DOHH2 (cell line): ENCODE data around the gene PDC.

Experiments used
- H3F3A ChIP-seq: fragments of 200-600 bp; sonication (generic), shearing (Covaris generic); 2 replicates; pipeline ENCODE4 v1.6.0; 2016; ENCODE audit warnings: antibody characterized with exemption, mild to moderate bottlenecking; ENCODE audit not compliant: control insufficient read depth, insufficient read depth
- H3K27ac ChIP-seq: fragments of 200-600 bp; sonication (generic); 2 replicates; pipeline ENCODE4 v1.5.1; 2014; ENCODE audit warnings: low read depth, mild to moderate bottlenecking, low read length, moderate library complexity
- H3K27me3 ChIP-seq: fragments of 200-600 bp; sonication (generic); 2 replicates; pipeline ENCODE4 v1.6.1; 2014; ENCODE audit warnings: mild to moderate bottlenecking, low read length, mixed read lengths; ENCODE audit not compliant: control insufficient read depth
- H3K36me3 ChIP-seq: fragments of 200-600 bp; sonication (generic); 2 replicates; pipeline ENCODE4 v1.6.1; 2014; ENCODE audit warnings: mild to moderate bottlenecking, low read length, moderate library complexity, mixed read lengths; ENCODE audit not compliant: control insufficient read depth
- H3K4me1 ChIP-seq: fragments of 200-600 bp; sonication (generic); 2 replicates; pipeline ENCODE4 v1.6.1; 2014; ENCODE audit warnings: mild to moderate bottlenecking, low read length, mixed read lengths; ENCODE audit not compliant: control insufficient read depth
- H3K4me2 ChIP-seq: fragments of 200-600 bp; sonication (generic); 2 replicates; pipeline ENCODE4 v1.6.0; 2014; ENCODE audit warnings: mild to moderate bottlenecking, low read length, moderate library complexity
- H3K4me3 ChIP-seq: fragments of 200-600 bp; sonication (generic); 2 replicates; pipeline ENCODE4 v1.5.1; 2014; ENCODE audit warnings: mild to moderate bottlenecking, low read length, mixed read lengths
- H3K79me2 ChIP-seq: fragments of 200-600 bp; sonication (generic); 2 replicates; pipeline ENCODE4 v1.6.1; 2014; ENCODE audit warnings: mild to moderate bottlenecking, low read length, mixed read lengths; ENCODE audit not compliant: control insufficient read depth
- H3K9me2 ChIP-seq: fragments of 200-600 bp; sonication (generic); replicated peaks from 2 replicates; pipeline ENCODE4 v1.6.1; 2014; ENCODE audit warnings: mild to moderate bottlenecking, low read length, mixed read lengths; ENCODE audit not compliant: control insufficient read depth
- H3K9me3 ChIP-seq: fragments of 200-600 bp; sonication (generic); 2 replicates; pipeline ENCODE4 v1.6.1; 2014; ENCODE audit warnings: antibody characterized with exemption, low read length, mixed read lengths; ENCODE audit not compliant: control insufficient read depth, insufficient read depth
- H4K20me1 ChIP-seq: fragments of 200-600 bp; sonication (generic); 2 replicates; pipeline ENCODE4 v1.6.0; 2014; ENCODE audit warnings: low read depth, mild to moderate bottlenecking, antibody characterized with exemption, low read length, moderate library complexity; ENCODE audit not compliant: control insufficient read depth, insufficient read depth
- CTCF ChIP-seq: fragments of 200-600 bp; sonication (generic); IDR thresholded peaks from one replicate; pipeline ENCODE4 v1.5.1; 2014; ENCODE audit warnings: antibody characterized with exemption, mild to moderate bottlenecking, low read depth, low read length; ENCODE audit not compliant: poor library complexity, severe bottlenecking
- EZH2phosphoT487 ChIP-seq: fragments of 200-600 bp; sonication (generic); IDR thresholded peaks from 2 replicates; pipeline ENCODE4 v1.6.1; 2017; ENCODE audit warnings: borderline replicate concordance, mild to moderate bottlenecking, antibody characterized with exemption, low read length, moderate library complexity, mixed read lengths

PDC gene

GRCh38 chr1:186461014-186461413 is at the start of gene PDC:
Gene PDC, minus strand, starts transcription at chr1:186461114. Its CDS starts 11,655 bp downstream, at chr1:186449459.
- Histone ChIP-seq H4K20me1 (no peaks in the 10 kb centered on the region), H3K4me3 (no peak within 1 kb of the TSS), H3K27ac (no peak within 1 kb of the TSS), H3K4me1 (no peaks in the 10 kb centered on the region), H3K9me3 (no peaks in the 10 kb centered on the region), H3K4me2 (no peak within 1 kb of the TSS), H3K36me3 (no peaks in the 10 kb centered on the region), H3K79me2 (no peaks in the 10 kb centered on the region), H3F3A (no peaks in the 10 kb centered on the region), H3K9me2 (no peaks in the 10 kb centered on the region), H3K27me3 (no peaks in the 10 kb centered on the region)
- no peak for TF ChIP-seq CTCF
- no peak for TF ChIP-seq EZH2phosphoT487

- no peak overlapping the region for H3K4me3 ChIP-seq
- H3K4me2 ChIP-seq, result no peak overlapping the region
These were observed 42.3 kb upstream of the PDC start for GRCh38 chr1:186503190-186503589.

GRCh38 chr1:186502087-186502486 is 41.2 kb upstream of the PDC start:
- H3K9me2 ChIP-seq, result no peaks in the 10 kb centered on the region
- H3K4me2 ChIP-seq, result no peak overlapping the region
- no peaks in the 10 kb centered on the region for H3K36me3 ChIP-seq
- H3K4me3 ChIP-seq, result no peak overlapping the region
- no peaks in the 10 kb centered on the region for H3K27me3 ChIP-seq
- no peaks in the 10 kb centered on the region for H3F3A ChIP-seq
- TF ChIP-seq EZH2phosphoT487 (no peak), CTCF (no peak)
- H4K20me1 ChIP-seq, result no peaks in the 10 kb centered on the region
- H3K27ac ChIP-seq, result no peak overlapping the region
- no peaks in the 10 kb centered on the region for H3K9me3 ChIP-seq
- no peaks in the 10 kb centered on the region for H3K79me2 ChIP-seq
- no peaks in the 10 kb centered on the region for H3K4me1 ChIP-seq

More at GRCh38 chr1:186503190-186503589, 42.3 kb upstream of the PDC start:
- no peaks in the 10 kb centered on the region for H3K36me3 ChIP-seq
- H3K9me3 ChIP-seq, result no peaks in the 10 kb centered on the region
- H4K20me1 ChIP-seq, result no peaks in the 10 kb centered on the region
- H3K27me3 ChIP-seq, result no peaks in the 10 kb centered on the region
- no peaks in the 10 kb centered on the region for H3F3A ChIP-seq
- no peak overlapping the region for H3K27ac ChIP-seq
- TF ChIP-seq EZH2phosphoT487 (no peak), CTCF (no peak)
- no peaks in the 10 kb centered on the region for H3K9me2 ChIP-seq
- no peaks in the 10 kb centered on the region for H3K4me1 ChIP-seq
- H3K79me2 ChIP-seq, result no peaks in the 10 kb centered on the region

- no peak overlapping the region for H3K27ac ChIP-seq
- no peaks in the 10 kb centered on the region for H3K79me2 ChIP-seq
- no peaks in the 10 kb centered on the region for H3F3A ChIP-seq
- no peaks in the 10 kb centered on the region for H3K4me1 ChIP-seq
- no peak overlapping the region for H3K4me2 ChIP-seq
- no peak overlapping the region for H3K4me3 ChIP-seq
- H4K20me1 ChIP-seq, result no peaks in the 10 kb centered on the region
- no peaks in the 10 kb centered on the region for H3K9me2 ChIP-seq
- no peaks in the 10 kb centered on the region for H3K9me3 ChIP-seq
- no peaks in the 10 kb centered on the region for H3K27me3 ChIP-seq
- TF ChIP-seq EZH2phosphoT487 (no peak), CTCF (no peak)
- H3K36me3 ChIP-seq, result no peaks in the 10 kb centered on the region
These were observed 39.9 kb upstream of the PDC start for GRCh38 chr1:186500804-186501203.
